ENCODE data around the gene RTF1. TPM values are rescaled to one million over a fixed set of nuclear protein-coding genes. Genes with fewer than 3 reads are reported as not detected.
A peak's percentile ranks its signal among the peaks of the same experiment; 100 is the strongest.

RTF1 gene
- total RNA-seq, 2 experiments from 2014 or later, result 26.8 to 30.0 TPM

GRCh38 chr15:41513506-41514227, 96.8 kb downstream of the RTF1 start, which contains the start of gene LTK:
LTK (minus strand) TSS chr15:41513827; CDS start chr15:41513709, 118 bp downstream.
- Mint-ChIP-seq H3K36me3 (ENCODE audit: low read depth) (peaks cover 6% of the 10 kb centered on the region), H3K27ac (no peak within 1 kb of the TSS), H3K4me1 (ENCODE audit: low read depth) (peaks cover 24% of the 10 kb centered on the region), H3K9me3 (no peaks in the 10 kb centered on the region), H3K27me3 (peaks cover 33% of the 10 kb centered on the region), H3K4me3 (peak within 1 kb of the TSS; percentile 57)
- DNase-seq (peak; percentile 63), ATAC-seq (peak; percentile 47)
- POLR2A ChIA-PET, result interaction anchor here (1.0 to 1.2 kb wide), 2 partner anchors 20 to 23 kb away, joined by 4 to 5 read pairs; partner anchors contain the start of gene ITPKA
- CTCF ChIA-PET, result interaction anchor here (0.8 to 2.8 kb wide), 2 partner anchors 44 to 48 kb away, joined by 3 to 16 read pairs; no protein-coding TSS in a partner anchor
- no peak for TF ChIP-seq CTCF (IDR thresholded peaks at IDR 0.05)
- intact Hi-C loops (cut with micrococcal nuclease), result no loop called here

GRCh38 chr15:41517895-41518449, 101.1 kb downstream of the RTF1 start:
- ChIA-PET CTCF (interaction anchor here (1.0 kb wide), 1 partner anchor 87 kb away, joined by 3 read pairs; no protein-coding TSS in a partner anchor), POLR2A (interaction anchor here (1.1 kb wide), 1 partner anchor 48 kb away, joined by 3 read pairs; no protein-coding TSS in a partner anchor)
- Mint-ChIP-seq H3K4me3 (no peak overlapping the region), H3K4me1 (ENCODE audit: low read depth) (peaks cover 14% of the 10 kb centered on the region), H3K27ac (no peak overlapping the region), H3K27me3 (peaks cover 6% of the 10 kb centered on the region), H3K9me3 (no peaks in the 10 kb centered on the region), H3K36me3 (ENCODE audit: low read depth) (peaks cover 12% of the 10 kb centered on the region)
- no peak for TF ChIP-seq CTCF (IDR thresholded peaks at IDR 0.05)
- DNase-seq (no peak), ATAC-seq (no peak)
- intact Hi-C loops (cut with micrococcal nuclease), result no loop called here

- no peak overlapping the region for H3K27ac Mint-ChIP-seq
- no peak overlapping the region for H3K4me3 Mint-ChIP-seq
- POLR2A ChIA-PET, result interaction anchor here (1.4 kb wide), 1 partner anchor 10 kb away, joined by 3 read pairs; no protein-coding TSS in a partner anchor
- H3K27me3 Mint-ChIP-seq, result no peaks in the 10 kb centered on the region
- no peak for ATAC-seq
- H3K9me3 Mint-ChIP-seq, result no peaks in the 10 kb centered on the region
- TF ChIP-seq CTCF (IDR thresholded peaks at IDR 0.05), result no peak
- CTCF ChIA-PET, result interaction anchor here (1.0 kb wide), 1 partner anchor 291 kb away, joined by 3 read pairs; no protein-coding TSS in a partner anchor
- H3K36me3 Mint-ChIP-seq (ENCODE audit: low read depth), result peaks cover 15% of the 10 kb centered on the region
- intact Hi-C loops (cut with micrococcal nuclease), result no loop called here
- DNase-seq, result no peak
- no peaks in the 10 kb centered on the region for H3K4me1 Mint-ChIP-seq (ENCODE audit: low read depth)
Measured at GRCh38 chr15:41520636-41521035, 103.7 kb downstream of the RTF1 start.

- no peaks in the 10 kb centered on the region for H3K27me3 Mint-ChIP-seq
- H3K9me3 Mint-ChIP-seq, result no peaks in the 10 kb centered on the region
- ChIA-PET CTCF (no interaction called here), POLR2A (interaction anchor here (0.6 to 1.6 kb wide), 2 partner anchors 10 to 25 kb away, joined by 3 to 4 read pairs; no protein-coding TSS in a partner anchor)
- DNase-seq (no peak), ATAC-seq (no peak)
- no peaks in the 10 kb centered on the region for H3K4me1 Mint-ChIP-seq (ENCODE audit: low read depth)
- no peak overlapping the region for H3K27ac Mint-ChIP-seq
- H3K36me3 Mint-ChIP-seq (ENCODE audit: low read depth), result peaks cover 21% of the 10 kb centered on the region
- no peak overlapping the region for H3K4me3 Mint-ChIP-seq
- intact Hi-C loops (cut with micrococcal nuclease), result no loop called here
- no peak for TF ChIP-seq CTCF (IDR thresholded peaks at IDR 0.05)
Measured at GRCh38 chr15:41521614-41522013, 104.7 kb downstream of the RTF1 start.

Data from activated CD8-positive, alpha-beta T cell treated with anti-CD3 and anti-CD28 coated beads for 36 hours (primary cell).